HEK293 (cell line): ENCODE data around the gene NPC1.
A peak's percentile ranks its signal among the peaks of the same experiment; 100 is the strongest.

Source experiments
- CTCF ChIA-PET: fragments of 350-600 bp; formaldehyde crosslinking; extraction: SDS; loops from one replicate; lab custom pipeline; 2021; ENCODE audit warnings: antibody characterized with exemption; lab: Yijun Ruan, JAX
- POLR2A ChIA-PET: fragments of 300-600 bp; formaldehyde crosslinking; extraction: SDS; loops from one replicate; lab custom pipeline; 2020; ENCODE audit warnings: antibody characterized with exemption, inconsistent platforms; lab: Yijun Ruan, JAX
- H3K27ac ChIP-seq: fragments of 200-500 bp; sonication (Bioruptor generic); 2 replicates; pipeline ENCODE4 v1.5.1; 2014; ENCODE audit warnings: low read depth, low read length, control low read depth, inconsistent platforms; ENCODE audit errors: extremely low read depth
- H3K36me3 ChIP-seq, 2 experiments: fragments of 200-500 bp in 1 of 2; sonication (Bioruptor generic) in 1 of 2; 1 replicate in 1 of 2; 2 replicates in 1 of 2; pipeline ENCODE4 v1.5.1; 2014 to 2017; ENCODE audit warnings: inconsistent platforms in 2 of 2, low read length in 2 of 2; ENCODE audit not compliant: control insufficient read depth in 2 of 2, insufficient read depth in 1 of 2
- H3K4me1 ChIP-seq: fragments of 200-500 bp; sonication (Bioruptor generic); 2 replicates; pipeline ENCODE4 v1.5.1; 2014; ENCODE audit warnings: mild to moderate bottlenecking, low read length, inconsistent platforms; ENCODE audit not compliant: control insufficient read depth, insufficient read depth
- H3K4me3 ChIP-seq: 2 replicates; pipeline ENCODE4 v1.5.1; 2011; ENCODE audit warnings: low read depth, mild to moderate bottlenecking, control low read depth, low read length, moderate library complexity
- H3K9me3 ChIP-seq: fragments of 200-500 bp; sonication (Bioruptor generic); 2 replicates; pipeline ENCODE4 v1.5.1; 2014; ENCODE audit warnings: low read depth, low read length, inconsistent platforms; ENCODE audit not compliant: control insufficient read depth, insufficient read depth
- ELK4 ChIP-seq: IDR thresholded peaks from 2 replicates; pipeline ENCODE4 v1.6.1; 2011; ENCODE audit warnings: mild to moderate bottlenecking, low read depth, low read length, borderline replicate concordance
- GFI1B ChIP-seq: fragments of 450-650 bp; formaldehyde crosslinking; IDR thresholded peaks from 2 replicates; pipeline ENCODE4 v1.5.1; 2016; ENCODE audit warnings: missing biosample characterization, missing genetic modification characterization
- KLF1 ChIP-seq: fragments of 450-650 bp; formaldehyde crosslinking; IDR thresholded peaks from 2 replicates; pipeline ENCODE4 v1.5.1; 2016; ENCODE audit warnings: missing biosample characterization, missing genetic modification characterization
- PRDM1 ChIP-seq: fragments of 450-650 bp; formaldehyde crosslinking; IDR thresholded peaks from 2 replicates; pipeline ENCODE4; 2016; ENCODE audit warnings: missing biosample characterization, missing genetic modification characterization
- ZBTB20 ChIP-seq: fragments of 450-650 bp; formaldehyde crosslinking; IDR thresholded peaks from 2 replicates; pipeline ENCODE4 v1.5.1; 2016; ENCODE audit warnings: missing biosample characterization, missing genetic modification characterization
- ZFHX2 ChIP-seq: fragments of 450-650 bp; formaldehyde crosslinking; conservative IDR thresholded peaks from 2 replicates; pipeline ENCODE4 v1.5.1; 2016; ENCODE audit warnings: missing biosample characterization, missing genetic modification characterization
- ZNF10 ChIP-seq: fragments of 450-650 bp; formaldehyde crosslinking; IDR thresholded peaks from 2 replicates; pipeline ENCODE4 v1.5.1; 2017; ENCODE audit warnings: missing biosample characterization, missing genetic modification characterization
- ZNF114 ChIP-seq: fragments of 450-650 bp; formaldehyde crosslinking; IDR thresholded peaks from 2 replicates; pipeline ENCODE4 v1.5.0; 2017; ENCODE audit warnings: missing biosample characterization, missing genetic modification characterization
- ZNF24 ChIP-seq: fragments of 450-650 bp; formaldehyde crosslinking; IDR thresholded peaks from 2 replicates; pipeline ENCODE4 v1.5.1; 2016; ENCODE audit warnings: missing biosample characterization, missing genetic modification characterization
- ZNF292 ChIP-seq: fragments of 450-650 bp; formaldehyde crosslinking; IDR thresholded peaks from 2 replicates; pipeline ENCODE4 v1.5.1; 2016; ENCODE audit warnings: low read depth, missing biosample characterization, missing genetic modification characterization, borderline replicate concordance
- ZNF362 ChIP-seq: fragments of 450-650 bp; formaldehyde crosslinking; IDR thresholded peaks from 2 replicates; pipeline ENCODE4 v1.5.1; 2016; ENCODE audit warnings: missing biosample characterization, missing genetic modification characterization
- ZNF629 ChIP-seq: fragments of 450-650 bp; formaldehyde crosslinking; IDR thresholded peaks from 2 replicates; pipeline ENCODE4 v1.5.1; 2017; ENCODE audit warnings: missing biosample characterization, missing genetic modification characterization
- ZNF658 ChIP-seq: fragments of 450-650 bp; formaldehyde crosslinking; IDR thresholded peaks from 2 replicates; pipeline ENCODE4; 2016; ENCODE audit warnings: missing biosample characterization, missing genetic modification characterization
- ZNF660 ChIP-seq: fragments of 450-650 bp; IDR thresholded peaks from 2 replicates; pipeline ENCODE4 v1.5.1; 2018; ENCODE audit warnings: missing biosample characterization, mild to moderate bottlenecking, missing genetic modification characterization
- ZNF785 ChIP-seq: fragments of 450-650 bp; formaldehyde crosslinking; IDR thresholded peaks from 2 replicates; pipeline ENCODE4 v1.5.1; 2016; ENCODE audit warnings: missing biosample characterization, missing genetic modification characterization
- ZNF837 ChIP-seq: fragments of 450-650 bp; formaldehyde crosslinking; IDR thresholded peaks from 2 replicates; pipeline ENCODE4 v1.5.1; 2016; ENCODE audit warnings: missing biosample characterization, missing genetic modification characterization

The NPC1 gene

DNA sequence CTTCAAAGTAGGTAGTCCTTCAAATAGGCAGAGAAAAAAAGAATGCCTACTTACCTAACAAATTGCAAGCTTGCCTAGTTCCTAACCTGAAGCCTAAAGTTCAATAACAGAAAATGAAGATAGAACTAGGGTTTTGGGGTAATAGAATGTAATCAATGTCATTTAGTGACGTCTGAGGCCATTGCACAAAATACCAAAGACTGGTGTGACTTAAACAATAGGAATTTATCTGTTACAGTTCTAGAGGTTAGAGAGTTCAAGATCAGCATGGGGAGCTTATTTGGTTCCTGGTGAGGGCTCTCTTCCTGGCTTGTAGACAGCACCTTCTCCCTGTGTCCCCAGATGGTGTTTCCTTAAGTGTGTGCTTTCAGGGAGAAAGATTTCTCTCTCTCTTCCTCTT lies 4.7 kb upstream of the NPC1 start (continued):
- TF ChIP-seq ZFHX2 (tag by site-specific recombination), result no peak
- TF ChIP-seq ZNF24 (tag by site-specific recombination), result no peak
- TF ChIP-seq ZNF362, result no peak
- TF ChIP-seq ZNF10, result no peak

GRCh38 chr18:23588836-23589560 lies 2.7 kb upstream of the NPC1 start:
- Histone ChIP-seq H3K36me3 (no peaks in the 10 kb centered on the region), H3K27ac (no peak overlapping the region), H3K9me3 (no peaks in the 10 kb centered on the region), H3K4me3 (no peak overlapping the region), H3K4me1 (no peaks in the 10 kb centered on the region)
- ChIA-PET POLR2A (interaction anchor here (1.0 kb wide), 1 partner anchor 65 kb away, joined by 3 read pairs; no protein-coding TSS in a partner anchor), CTCF (interaction anchor here (0.6 to 2.1 kb wide), 4 partner anchors 18 to 123 kb away, joined by 3 to 21 read pairs (median 5); no protein-coding TSS in a partner anchor)
- TF ChIP-seq ZNF660 (tag by site-specific recombination) (no peak), GFI1B (tag by site-specific recombination) (no peak), ELK4 (no peak), KLF1 (no peak), ZNF114 (tag by site-specific recombination) (no peak), ZNF24 (tag by site-specific recombination) (no peak), ZNF785 (no peak), ZNF837 (tag by site-specific recombination) (no peak), ZNF629 (tag by site-specific recombination) (no peak)

- TF ChIP-seq PRDM1 (tag by site-specific recombination) (peak; percentile 80), ZBTB20 (tag by site-specific recombination) (no peak)
- TF ChIP-seq, all 188 proteins: peak for 1
- H3K4me3 ChIP-seq, result no peak overlapping the region
- H3K36me3 ChIP-seq, result no peaks in the 10 kb centered on the region
- H3K9me3 ChIP-seq, result no peaks in the 10 kb centered on the region
- no peak overlapping the region for H3K27ac ChIP-seq
- H3K4me1 ChIP-seq, result no peaks in the 10 kb centered on the region
- CTCF ChIA-PET, result interaction anchor here (0.6 to 1.7 kb wide), 8 partner anchors 23 to 123 kb away, joined by 3 to 5 read pairs (median 4); no protein-coding TSS in a partner anchor
- POLR2A ChIA-PET, result no interaction called here
Observed at GRCh38 chr18:23587220-23587642, 925 bp upstream of the NPC1 start.

DNA sequence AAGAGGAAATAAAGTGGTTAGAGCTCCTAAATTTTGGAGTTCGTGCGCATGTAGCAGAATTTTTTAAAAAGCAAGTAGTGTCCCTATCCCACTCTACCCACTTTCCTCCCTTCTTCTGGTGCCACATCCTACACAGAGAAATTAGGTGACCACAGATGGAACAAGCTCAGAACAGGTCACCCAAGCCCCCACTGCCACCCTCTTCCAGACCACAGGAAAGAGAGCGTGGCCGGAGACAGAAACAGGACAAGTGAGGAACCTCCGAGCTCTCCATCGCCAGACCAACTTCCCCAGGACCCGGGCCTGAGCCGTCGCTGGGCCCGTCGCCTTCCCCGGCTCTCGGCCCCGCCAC lies 433 bp downstream of the NPC1 start:
- TF ChIP-seq ZNF658 (no peak), ZNF292 (peak; percentile 2; the same call in 1 of the 2 replicates)
- TF ChIP-seq, all 188 proteins: peak for 1
- Histone ChIP-seq H3K4me3 (peak overlapping the region; percentile 75), H3K36me3 (no peaks in the 10 kb centered on the region), H3K4me1 (peaks cover 9% of the 10 kb centered on the region), H3K27ac (peak overlapping the region; percentile 97), H3K9me3 (no peaks in the 10 kb centered on the region)
- ChIA-PET POLR2A (interaction anchor here (0.5 to 1.2 kb wide), 4 partner anchors 40 to 158 kb away, joined by 3 to 5 read pairs (median 3); no protein-coding TSS in a partner anchor), CTCF (interaction anchor here (0.7 to 3.4 kb wide), 9 partner anchors 9 to 783 kb away, joined by 3 to 23 read pairs (median 3); no protein-coding TSS in a partner anchor)
